ENCODE results near the gene HAUS7.
"Not testable (repeated sequence)": the region's sequence is repeated elsewhere in the genome, so short reads cannot be mapped to it uniquely, and the experiment has no call there.

Gene HAUS7

GRCh38 chrX:153410888-153411254, 59.5 kb downstream of the HAUS7 start:
- DNase-seq (ENCODE audit: low spot score) (no peak), FAIRE-seq (no peak)

GRCh38 chrX:153410373-153410772, 60.0 kb downstream of the HAUS7 start:
- DNase-seq (ENCODE audit: low spot score) (no peak), FAIRE-seq (no peak)

GRCh38 chrX:153409414-153410101, 60.8 kb downstream of the HAUS7 start:
- FAIRE-seq (no peak), DNase-seq (ENCODE audit: low spot score) (no peak)

GRCh38 chrX:153408871-153409351, 61.5 kb downstream of the HAUS7 start:
- FAIRE-seq (no peak), DNase-seq (ENCODE audit: low spot score) (no peak)

GRCh38 chrX:153408221-153408721, 62.1 kb downstream of the HAUS7 start:
- no peak for FAIRE-seq
- DNase-seq (ENCODE audit: low spot score), result no peak

- DNase-seq (ENCODE audit: low spot score) (no peak), FAIRE-seq (no peak)
Observed at GRCh38 chrX:153407736-153408135, 62.6 kb downstream of the HAUS7 start.

GRCh38 chrX:153406903-153407302, 63.5 kb downstream of the HAUS7 start:
- FAIRE-seq (no peak), DNase-seq (ENCODE audit: low spot score) (no peak)

GRCh38 chrX:153406011-153406410, 64.4 kb downstream of the HAUS7 start:
- no peak for FAIRE-seq
- DNase-seq (ENCODE audit: low spot score), result no peak

GRCh38 chrX:153405426-153405825, 65.0 kb downstream of the HAUS7 start:
- DNase-seq (ENCODE audit: low spot score) (no peak), FAIRE-seq (no peak)

- not testable (repeated sequence) for FAIRE-seq; DNase-seq (ENCODE audit: low spot score)
Observed at GRCh38 chrX:153404333-153404732, 66.0 kb downstream of the HAUS7 start.

GRCh38 chrX:153401133-153401764, 69.1 kb downstream of the HAUS7 start, which contains the start of gene PNMA6E:
TSS of gene PNMA6E (minus strand) at chrX:153401350. CDS start at chrX:153398849, 2,501 bp downstream.
- no peak for FAIRE-seq
- no peak for DNase-seq (ENCODE audit: low spot score)

- peak; percentile 77 for DNase-seq (ENCODE audit: low spot score)
- FAIRE-seq, result no peak
Observed at GRCh38 chrX:153400146-153401132, 69.9 kb downstream of the HAUS7 start.

GRCh38 chrX:153398275-153398960, 72.0 kb downstream of the HAUS7 start:
- no peak for DNase-seq (ENCODE audit: low spot score)
- FAIRE-seq, result no peak

Measured in urothelium cell line (cell line).